ENCODE results near the gene MCTP2. TPM values are rescaled to one million over a fixed set of nuclear protein-coding genes. Genes with fewer than 3 reads are reported as not detected.
A peak's percentile ranks its signal among the peaks of the same experiment; 100 is the strongest.

Gene MCTP2
- total RNA-seq, 4 donors from 2014 or later = 35.2 to 84.0 (median 61.2) TPM

DNA sequence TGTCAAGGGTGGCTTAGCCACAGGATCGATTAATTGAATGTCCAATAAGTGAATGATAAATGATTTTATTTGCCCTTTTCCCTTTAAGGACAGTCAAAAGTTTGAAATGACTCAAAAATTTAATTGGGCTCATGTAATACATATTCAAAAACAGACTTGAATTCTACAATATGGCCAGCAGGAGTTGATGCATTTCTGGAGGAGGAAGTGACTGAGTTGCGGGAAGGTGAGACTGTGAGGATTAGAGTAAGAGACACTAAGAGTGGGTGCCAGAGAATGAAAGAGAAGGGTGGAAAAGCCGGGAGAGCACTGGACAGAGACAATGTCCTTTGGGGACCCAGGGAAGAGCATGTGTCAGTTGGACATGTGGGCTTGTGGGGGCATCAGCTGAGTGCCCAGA, 83.3 kb downstream of the MCTP2 start:
- intact Hi-C loops (cut with DNase I) = no loop called here
- Histone ChIP-seq H3K36me3 (no peaks in the 10 kb centered on the region), H3K4me1 (no peaks in the 10 kb centered on the region), H3K27me3 (no peaks in the 10 kb centered on the region), H3K27ac (no peak overlapping the region), H3K9me3 (no peaks in the 10 kb centered on the region), H3K4me3 (replicated peaks in 1 of 3) (no peak overlapping the region)
- TF ChIP-seq, protein P1, sequence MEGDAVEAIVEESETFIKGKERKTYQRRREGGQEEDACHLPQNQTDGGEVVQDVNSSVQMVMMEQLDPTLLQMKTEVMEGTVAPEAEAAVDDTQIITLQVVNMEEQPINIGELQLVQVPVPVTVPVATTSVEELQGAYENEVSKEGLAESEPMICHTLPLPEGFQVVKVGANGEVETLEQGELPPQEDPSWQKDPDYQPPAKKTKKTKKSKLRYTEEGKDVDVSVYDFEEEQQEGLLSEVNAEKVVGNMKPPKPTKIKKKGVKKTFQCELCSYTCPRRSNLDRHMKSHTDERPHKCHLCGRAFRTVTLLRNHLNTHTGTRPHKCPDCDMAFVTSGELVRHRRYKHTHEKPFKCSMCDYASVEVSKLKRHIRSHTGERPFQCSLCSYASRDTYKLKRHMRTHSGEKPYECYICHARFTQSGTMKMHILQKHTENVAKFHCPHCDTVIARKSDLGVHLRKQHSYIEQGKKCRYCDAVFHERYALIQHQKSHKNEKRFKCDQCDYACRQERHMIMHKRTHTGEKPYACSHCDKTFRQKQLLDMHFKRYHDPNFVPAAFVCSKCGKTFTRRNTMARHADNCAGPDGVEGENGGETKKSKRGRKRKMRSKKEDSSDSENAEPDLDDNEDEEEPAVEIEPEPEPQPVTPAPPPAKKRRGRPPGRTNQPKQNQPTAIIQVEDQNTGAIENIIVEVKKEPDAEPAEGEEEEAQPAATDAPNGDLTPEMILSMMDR (IDR thresholded peaks at IDR 0.05) = no peak
- no peak for TF ChIP-seq POLR2A (IDR thresholded peaks at IDR 0.05)
- no peak for DNase-seq
- WGBS, 2 donors = 89 to 94% methylated on average over 3 of the region's 3 CpGs

DNA sequence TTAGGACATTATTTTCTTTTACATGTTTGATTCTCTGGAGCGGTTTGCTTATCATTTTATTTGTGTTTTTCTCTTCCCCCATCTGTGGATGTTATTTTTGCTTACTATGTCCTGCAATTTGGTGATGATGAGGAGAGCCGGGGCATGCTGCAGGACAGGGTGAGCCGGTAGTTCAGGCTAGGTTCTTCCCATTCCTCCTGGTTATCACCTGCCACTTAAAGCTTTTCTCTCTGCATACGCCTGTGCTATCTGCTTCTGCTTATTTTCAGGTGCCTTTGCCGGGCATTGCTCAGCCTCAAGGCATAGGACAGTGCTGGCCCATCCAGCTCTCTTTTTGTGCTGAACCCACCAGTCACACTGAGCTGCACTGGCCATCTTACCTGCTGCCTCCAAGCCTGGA, 85.8 kb downstream of the MCTP2 start:
- no peak overlapping the region for H3K4me3 ChIP-seq (replicated peaks in 1 of 3)
- no peak overlapping the region for H3K27ac ChIP-seq
- no peak for DNase-seq
- H3K36me3 ChIP-seq = no peaks in the 10 kb centered on the region
- no peaks in the 10 kb centered on the region for H3K27me3 ChIP-seq
- H3K9me3 ChIP-seq = no peaks in the 10 kb centered on the region
- WGBS, 2 donors = 79 to 82% methylated on average over 5 of the region's 5 CpGs
- no peak for TF ChIP-seq POLR2A (IDR thresholded peaks at IDR 0.05)
- TF ChIP-seq, protein P1 (IDR thresholded peaks at IDR 0.05) = no peak
- intact Hi-C loops (cut with DNase I) = no loop called here
- H3K4me1 ChIP-seq = no peaks in the 10 kb centered on the region

DNA sequence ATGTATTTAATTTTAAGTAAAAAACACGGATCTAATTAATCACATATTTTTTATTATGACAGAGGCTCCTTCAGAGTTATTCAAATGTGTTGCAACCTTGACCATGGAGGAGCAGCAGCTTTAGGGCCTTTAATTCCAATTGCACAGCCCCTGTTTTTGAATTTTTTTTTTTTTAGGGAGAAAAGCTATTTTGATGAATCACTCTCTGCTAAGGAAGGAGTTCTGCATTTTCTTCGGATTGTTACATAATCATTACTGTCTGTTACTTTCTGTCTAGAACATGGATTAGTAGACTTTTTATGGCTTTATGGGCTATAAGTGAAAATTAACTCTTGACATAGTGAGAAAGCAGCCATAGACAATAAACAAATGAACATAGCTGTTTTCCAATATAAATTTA, 90.8 kb downstream of the MCTP2 start:
- Histone ChIP-seq H3K27ac (no peak overlapping the region), H3K9me3 (no peaks in the 10 kb centered on the region), H3K4me3 (replicated peaks in 1 of 3) (no peak overlapping the region), H3K27me3 (no peaks in the 10 kb centered on the region), H3K36me3 (no peaks in the 10 kb centered on the region), H3K4me1 (no peaks in the 10 kb centered on the region)
- intact Hi-C loops (cut with DNase I) = no loop called here
- no peak for TF ChIP-seq POLR2A (IDR thresholded peaks at IDR 0.05)
- TF ChIP-seq, protein P1 (IDR thresholded peaks at IDR 0.05) = no peak
- no peak for DNase-seq
- WGBS, 2 donors = 74 to 86% methylated on average over 2 of the region's 2 CpGs

DNA sequence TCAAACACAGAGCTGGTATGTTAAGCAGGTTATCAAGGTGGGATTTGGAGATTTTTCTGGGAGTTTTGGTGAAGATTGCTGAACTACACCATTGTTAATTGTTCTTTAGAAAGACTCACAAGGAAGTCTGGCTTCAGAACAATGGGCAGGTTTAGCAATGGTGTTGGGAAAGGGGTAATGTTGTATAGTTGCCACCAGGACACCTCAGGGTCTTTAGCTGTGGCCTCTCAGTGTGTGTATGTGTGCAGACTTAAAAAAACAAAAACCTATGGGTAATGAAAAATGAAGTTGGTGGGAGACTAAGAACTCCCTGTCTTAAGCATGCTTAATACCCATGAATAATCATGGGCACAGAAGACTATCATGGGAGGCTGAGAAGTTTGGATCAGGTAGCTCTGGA, 91.7 kb downstream of the MCTP2 start:
- Histone ChIP-seq H3K27me3 (no peaks in the 10 kb centered on the region), H3K4me3 (replicated peaks in 1 of 3) (no peak overlapping the region), H3K27ac (no peak overlapping the region), H3K4me1 (no peaks in the 10 kb centered on the region), H3K9me3 (no peaks in the 10 kb centered on the region), H3K36me3 (no peaks in the 10 kb centered on the region)
- DNase-seq = no peak
- intact Hi-C loops (cut with DNase I) = no loop called here
- TF ChIP-seq, protein P1 (IDR thresholded peaks at IDR 0.05) = no peak
- TF ChIP-seq POLR2A (IDR thresholded peaks at IDR 0.05) = no peak

DNA sequence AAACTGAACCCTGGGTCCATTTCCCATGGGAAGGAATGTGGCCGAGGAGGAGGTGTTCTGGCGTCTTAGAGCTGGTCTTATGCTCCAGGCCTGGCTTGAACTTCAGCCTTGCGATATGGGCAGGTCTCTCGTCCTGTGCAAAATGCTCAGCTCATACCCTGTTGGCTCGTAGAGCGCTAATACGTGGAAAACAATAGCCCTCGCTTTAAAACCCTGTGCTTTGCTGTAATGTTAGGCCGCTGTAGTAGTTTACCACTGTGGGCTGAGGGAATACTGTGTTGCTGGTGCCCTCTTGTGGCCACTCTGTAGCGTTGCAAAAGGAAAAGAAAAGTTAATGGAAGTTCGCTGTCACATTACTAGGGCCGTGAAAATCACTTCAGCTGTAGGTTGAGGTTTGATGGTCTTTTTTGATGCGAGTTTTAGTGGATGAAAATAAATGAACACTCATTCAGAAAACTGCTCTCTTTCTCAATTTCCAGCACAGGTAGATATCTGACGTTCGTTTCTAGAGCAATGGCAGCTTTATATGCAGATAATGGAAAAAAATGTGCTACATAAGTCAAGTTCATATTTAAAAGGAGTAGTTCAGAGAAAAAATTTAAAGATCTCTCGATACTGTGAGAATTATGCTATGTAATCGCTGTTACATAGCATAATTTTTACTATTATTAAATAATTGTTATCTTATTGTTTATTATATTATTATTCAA, 92.9 kb downstream of the MCTP2 start:
- no peak overlapping the region for H3K4me3 ChIP-seq (replicated peaks in 1 of 3)
- H3K36me3 ChIP-seq = no peaks in the 10 kb centered on the region
- H3K27me3 ChIP-seq = no peaks in the 10 kb centered on the region
- DNase-seq = peak; percentile 35 to 52
- no peaks in the 10 kb centered on the region for H3K9me3 ChIP-seq
- intact Hi-C loops (cut with DNase I) = loop anchor here (2.0 kb wide), 1 partner anchor 159 kb away; no protein-coding TSS in a partner anchor
- H3K27ac ChIP-seq = no peak overlapping the region
- H3K4me1 ChIP-seq = no peaks in the 10 kb centered on the region
- no peak for TF ChIP-seq POLR2A (IDR thresholded peaks at IDR 0.05)
- TF ChIP-seq, protein P1 (IDR thresholded peaks at IDR 0.05) = peak; percentile 85 to 96 (median 88)
- 29 to 32% methylated on average over 17 of the region's 17 CpGs for WGBS, 2 donors
